Head of caudate nucleus (tissue), 42 donors: ENCODE measurements around the gene OBSCN.

Experiments used
- DNase-seq, 42 donors: peaks; one replicate each; pipeline versions ENCODE4 v3.0.0 to v3.0.0-alpha.2; 2020 to 2021; ENCODE audit warnings: mixed read lengths in 7 of 42
- intact Hi-C: fragments of 100-400 bp; cut with DNase I; formaldehyde crosslinking; loops from one replicate; pipeline ENCODE4 v1.15.0; 2022

Gene OBSCN

GRCh38 chr1:228207381-228207810 lies 448 bp upstream of the OBSCN start:
- intact Hi-C loops: no loop called here
- peak in 3 of 42 donors; percentile 24 to 40 (median 36) for DNase-seq

GRCh38 chr1:228208831-228209551 lies 1.1 kb downstream of the OBSCN start:
- peak in 1 of 42 donors; percentile 31 for DNase-seq
- intact Hi-C loops: no loop called here

- intact Hi-C loops: no loop called here
- peak in 1 of 42 donors; percentile 27 for DNase-seq
These were observed 1.8 kb downstream of the OBSCN start for GRCh38 chr1:228209657-228210056.

GRCh38 chr1:228210076-228210651 lies 2.3 kb downstream of the OBSCN start:
- intact Hi-C loops: no loop called here
- no peak for DNase-seq

GRCh38 chr1:228210712-228211530 lies 3.1 kb downstream of the OBSCN start:
- peak; percentile 53 to 97 (median 83) for DNase-seq
- intact Hi-C loops: no loop called here

GRCh38 chr1:228211531-228212414 lies 3.9 kb downstream of the OBSCN start:
- intact Hi-C loops: no loop called here

GRCh38 chr1:228212415-228212965 lies 4.6 kb downstream of the OBSCN start:
- DNase-seq: peak in 3 of 42 donors; percentile 14 to 43 (median 21)
- intact Hi-C loops: no loop called here

More at GRCh38 chr1:228211531-228212414, 3.9 kb downstream of the OBSCN start:
- DNase-seq: no peak

- intact Hi-C loops: no loop called here
- peak; percentile 50 to 92 (median 82) for DNase-seq
These were observed 5.4 kb downstream of the OBSCN start for GRCh38 chr1:228212966-228213844.

- intact Hi-C loops: no loop called here
- DNase-seq: peak in 1 of 42 donors; percentile 19
These were observed 6.3 kb downstream of the OBSCN start for GRCh38 chr1:228213917-228214808.

- no peak for DNase-seq
- intact Hi-C loops: no loop called here
These were observed 7.2 kb downstream of the OBSCN start for GRCh38 chr1:228214921-228215662.

- no peak for DNase-seq
- intact Hi-C loops: no loop called here
These were observed 7.8 kb downstream of the OBSCN start for GRCh38 chr1:228215663-228216116.

- intact Hi-C loops: no loop called here
- DNase-seq: peak in 18 of 42 donors; percentile 33 to 80 (median 58)
These were observed 8.8 kb downstream of the OBSCN start for GRCh38 chr1:228216371-228217320.

GRCh38 chr1:228217551-228218344 lies 9.9 kb downstream of the OBSCN start:
- intact Hi-C loops: no loop called here

More at GRCh38 chr1:228217551-228218344, 9.9 kb downstream of the OBSCN start:
- peak in 6 of 42 donors; percentile 21 to 58 (median 46) for DNase-seq
